ENCODE measurements around the gene CDH24. TPM values are rescaled to one million over a fixed set of nuclear protein-coding genes. Genes with fewer than 3 reads are reported as not detected.

CDH24 gene
- total and polyA plus RNA-seq, 2 of the 13 experiments (the other 11 are each of a cell fraction or from before 2014, with no cell fraction given): 0.69 to 0.99 TPM

GRCh38 chr14:23094666-23095195 lies 37.4 kb upstream of the CDH24 start, which contains the start of gene ACIN1 (continued):
- peak; percentile 100 for TF ChIP-seq ZNF318 (CRISPR knock-in tag; IDR thresholded peaks at IDR 0.05)
- no peak; the same call in 1 of the 2 replicates for TF ChIP-seq ZNF33A (CRISPR knock-in tag; IDR thresholded peaks at IDR 0.05; ENCODE audit: borderline replicate concordance)
- no peak for TF ChIP-seq REL (CRISPR knock-in tag; conservative IDR thresholded peaks at IDR 0.05)
- TF ChIP-seq ZNF383 (CRISPR knock-in tag; IDR thresholded peaks at IDR 0.05; ENCODE audit: borderline replicate concordance): peak; percentile 99; the same call in 1 of the 2 replicates
- TF ChIP-seq AKNA (CRISPR knock-in tag; IDR thresholded peaks at IDR 0.05; ENCODE audit: borderline replicate concordance): peak; percentile 85; the same call in 1 of the 2 replicates
- TF ChIP-seq IRF1 (CRISPR knock-in tag; IDR thresholded peaks at IDR 0.05; ENCODE audit: low read depth): peak; percentile 94; the same call in 1 of the 2 replicates
- TF ChIP-seq ATF7-NPFF (CRISPR knock-in tag; IDR thresholded peaks at IDR 0.05; ENCODE audit: low read depth): peak; percentile 97
- no peak; the same call in none of the 2 replicates for TF ChIP-seq ZNF616 (CRISPR knock-in tag; IDR thresholded peaks at IDR 0.05; ENCODE audit: low read depth)
- no peak; the same call in 1 of the 2 replicates for TF ChIP-seq ZNF652 (CRISPR knock-in tag; IDR thresholded peaks at IDR 0.05; ENCODE audit: borderline replicate concordance, low read depth)
- TF ChIP-seq MAFG (CRISPR knock-in tag; IDR thresholded peaks at IDR 0.05): no peak
- peak; percentile 62; the same call in 1 of the 2 replicates for TF ChIP-seq SIX4 (CRISPR knock-in tag; IDR thresholded peaks at IDR 0.05)
- TF ChIP-seq ZNF839 (CRISPR knock-in tag; IDR thresholded peaks at IDR 0.05; ENCODE audit: borderline replicate concordance): peak; percentile 99; the same call in 1 of the 2 replicates
- TF ChIP-seq TCF7L2 (IDR thresholded peaks at IDR 0.05; ENCODE audit: low read depth, low read length): no peak
